ENCODE results near the gene CCNJL. TPM values are rescaled to one million over a fixed set of nuclear protein-coding genes. Genes with fewer than 3 reads are reported as not detected.

Gene CCNJL
- total RNA-seq, 1 donor, result 0.86 TPM

DNA sequence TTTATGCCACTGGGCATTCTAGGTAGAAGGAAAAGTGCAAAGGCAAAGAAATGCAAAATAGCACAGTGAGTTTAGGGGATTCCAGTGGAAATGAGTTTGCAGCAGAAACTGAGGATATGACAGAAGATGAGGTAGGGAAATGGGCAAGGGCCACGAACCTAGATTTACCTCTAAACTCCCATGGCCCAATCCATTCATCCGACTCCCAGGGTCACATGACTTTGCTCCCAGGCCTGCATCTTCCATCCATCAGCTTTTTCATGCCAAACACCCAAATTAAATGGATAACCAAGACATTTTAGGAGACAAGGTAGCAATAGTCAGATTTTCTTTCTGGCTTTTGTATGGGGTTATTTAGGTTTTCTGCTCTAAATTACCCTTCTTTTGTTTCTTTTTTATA lies 105.3 kb downstream of the CCNJL start:
- TF ChIP-seq, protein P1, sequence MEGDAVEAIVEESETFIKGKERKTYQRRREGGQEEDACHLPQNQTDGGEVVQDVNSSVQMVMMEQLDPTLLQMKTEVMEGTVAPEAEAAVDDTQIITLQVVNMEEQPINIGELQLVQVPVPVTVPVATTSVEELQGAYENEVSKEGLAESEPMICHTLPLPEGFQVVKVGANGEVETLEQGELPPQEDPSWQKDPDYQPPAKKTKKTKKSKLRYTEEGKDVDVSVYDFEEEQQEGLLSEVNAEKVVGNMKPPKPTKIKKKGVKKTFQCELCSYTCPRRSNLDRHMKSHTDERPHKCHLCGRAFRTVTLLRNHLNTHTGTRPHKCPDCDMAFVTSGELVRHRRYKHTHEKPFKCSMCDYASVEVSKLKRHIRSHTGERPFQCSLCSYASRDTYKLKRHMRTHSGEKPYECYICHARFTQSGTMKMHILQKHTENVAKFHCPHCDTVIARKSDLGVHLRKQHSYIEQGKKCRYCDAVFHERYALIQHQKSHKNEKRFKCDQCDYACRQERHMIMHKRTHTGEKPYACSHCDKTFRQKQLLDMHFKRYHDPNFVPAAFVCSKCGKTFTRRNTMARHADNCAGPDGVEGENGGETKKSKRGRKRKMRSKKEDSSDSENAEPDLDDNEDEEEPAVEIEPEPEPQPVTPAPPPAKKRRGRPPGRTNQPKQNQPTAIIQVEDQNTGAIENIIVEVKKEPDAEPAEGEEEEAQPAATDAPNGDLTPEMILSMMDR (IDR thresholded peaks at IDR 0.05; ENCODE audit: insufficient read depth, low read depth, low read length), result no peak
- H3K4me3 ChIP-seq (ENCODE audit: low read depth, low read length), result no peak overlapping the region
- DNase-seq (ENCODE audit: low read depth), result no peak

Small RNA genes lying within 50 kb of the gene (small RNA-seq; reads per million reads assigned to genes)
- not detected for gene AC112191.3

Other genes starting within 250 kb of the CCNJL start
- gene PWWP2A, start 193.1 kb downstream of the CCNJL start, total RNA-seq, result 18.0 and 25.5 TPM in 2 replicates
- gene FABP6, start 83.1 kb downstream of the CCNJL start, total RNA-seq, result not detected in 2 replicates
- 0.43 and 0.64 TPM in 2 replicates for gene C1QTNF2, start 58.1 kb upstream of the CCNJL start, total RNA-seq
- gene FAM200C, start 87.5 kb upstream of the CCNJL start, total RNA-seq, result 2.9 and 4.7 TPM in 2 replicates
- gene SLU7, start 106.5 kb upstream of the CCNJL start, total RNA-seq, result 39.0 and 48.4 TPM in 2 replicates
- gene PTTG1, start 109.3 kb upstream of the CCNJL start, total RNA-seq, result 158 and 180 TPM in 2 replicates